ELF-1 (cell line): Measurements from ENCODE around the gene KLKB1.

Experiments
- DNase-seq: peaks from one replicate; pipeline ENCODE4 v3.0.0-alpha.2; 2016; ENCODE audit warnings: low read depth, low spot score

The KLKB1 gene

DNA sequence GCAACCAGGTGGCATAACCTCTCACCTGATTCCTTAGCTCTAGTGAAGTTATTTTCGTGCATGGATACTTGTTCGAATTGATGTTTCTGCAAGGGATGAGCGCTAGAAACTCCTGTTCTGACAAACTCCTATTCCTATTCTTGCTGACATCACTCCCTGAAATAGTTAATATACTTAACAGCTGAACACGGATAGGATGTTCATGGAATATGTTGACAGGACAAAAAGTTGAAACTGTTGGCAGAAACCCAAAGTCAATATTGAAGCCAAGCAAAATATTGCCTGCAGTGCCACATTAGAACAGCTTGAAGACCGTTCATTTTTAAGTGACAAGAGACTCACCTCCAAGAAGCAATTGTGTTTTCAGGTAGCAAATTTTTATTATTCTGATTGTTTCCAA lies at the start of gene KLKB1:
TSS of gene KLKB1 (plus strand) at position 287 of the 400 bp plus-strand sequence. CDS start 689 bp downstream, outside the sequence.
- DNase-seq: no peak

DNA sequence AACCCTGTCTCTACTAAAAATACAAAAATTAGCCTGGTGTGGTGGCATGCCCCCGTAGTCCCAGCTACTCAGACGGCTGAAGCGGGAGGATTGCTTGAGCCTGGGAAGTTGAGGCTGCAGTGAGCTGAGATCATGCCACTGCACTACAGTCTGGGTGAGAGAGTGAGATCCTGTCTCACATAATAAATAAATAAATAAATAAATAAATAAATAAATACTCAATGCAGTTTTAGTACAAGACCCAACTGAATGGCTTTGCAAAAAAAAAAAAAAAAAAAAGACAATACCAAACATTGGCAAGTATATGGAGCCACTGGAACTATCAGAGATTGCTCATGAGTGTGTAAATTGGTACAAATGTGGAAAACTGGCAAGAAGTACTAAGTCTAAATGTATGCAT lies 39.2 kb upstream of the KLKB1 start:
- DNase-seq: no peak

DNA sequence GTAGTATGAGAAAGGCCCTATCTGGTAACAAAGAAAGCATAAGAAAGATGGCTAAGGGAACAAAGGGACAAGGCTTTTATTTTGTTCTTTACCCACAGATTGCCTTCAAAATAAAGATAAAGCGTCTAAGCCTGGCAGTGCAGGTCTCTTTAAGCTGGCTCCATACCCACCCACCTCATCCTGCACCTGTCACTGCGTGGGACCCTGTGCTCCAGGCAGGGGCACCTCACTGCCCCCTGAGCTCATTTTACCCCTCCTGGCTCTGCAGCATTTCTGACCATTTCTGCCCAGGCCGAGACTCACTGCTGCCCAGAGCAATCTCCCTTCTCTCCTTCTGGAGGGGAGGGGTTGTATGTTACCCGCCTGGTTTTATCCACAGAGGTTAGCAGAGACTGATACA lies 37.7 kb upstream of the KLKB1 start:
- DNase-seq: no peak

DNA sequence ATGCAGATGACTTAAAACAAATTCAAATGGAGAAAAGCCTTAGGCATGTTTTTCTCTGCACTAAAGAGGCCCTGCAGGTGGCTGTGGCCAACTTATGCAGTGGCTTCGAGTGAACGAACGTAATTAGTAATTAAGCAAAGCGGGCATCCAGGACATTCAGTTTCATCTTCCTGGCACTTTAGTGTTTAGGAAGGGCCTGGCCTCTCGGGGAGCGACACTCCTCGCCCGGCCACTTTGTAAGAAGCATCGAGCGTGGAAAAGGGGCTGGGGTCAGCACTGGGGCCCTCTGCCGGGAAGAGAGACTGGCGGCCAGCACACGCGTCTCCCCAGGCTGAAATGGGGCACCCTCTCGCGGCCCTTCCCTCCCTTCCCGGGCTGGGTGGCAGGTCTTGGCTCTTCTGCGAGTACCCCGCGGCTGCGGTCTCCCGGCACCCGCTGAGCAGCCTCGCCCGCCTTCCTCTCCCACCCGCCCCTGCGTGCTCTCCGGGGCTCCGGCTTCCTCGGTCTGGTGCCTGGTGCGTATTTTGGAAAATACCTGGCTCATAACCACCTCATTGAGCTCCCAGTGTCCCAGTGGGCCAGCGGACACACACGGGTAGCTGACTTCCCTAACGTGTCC lies 36.6 kb upstream of the KLKB1 start:
- peak; percentile 56 for DNase-seq

DNA sequence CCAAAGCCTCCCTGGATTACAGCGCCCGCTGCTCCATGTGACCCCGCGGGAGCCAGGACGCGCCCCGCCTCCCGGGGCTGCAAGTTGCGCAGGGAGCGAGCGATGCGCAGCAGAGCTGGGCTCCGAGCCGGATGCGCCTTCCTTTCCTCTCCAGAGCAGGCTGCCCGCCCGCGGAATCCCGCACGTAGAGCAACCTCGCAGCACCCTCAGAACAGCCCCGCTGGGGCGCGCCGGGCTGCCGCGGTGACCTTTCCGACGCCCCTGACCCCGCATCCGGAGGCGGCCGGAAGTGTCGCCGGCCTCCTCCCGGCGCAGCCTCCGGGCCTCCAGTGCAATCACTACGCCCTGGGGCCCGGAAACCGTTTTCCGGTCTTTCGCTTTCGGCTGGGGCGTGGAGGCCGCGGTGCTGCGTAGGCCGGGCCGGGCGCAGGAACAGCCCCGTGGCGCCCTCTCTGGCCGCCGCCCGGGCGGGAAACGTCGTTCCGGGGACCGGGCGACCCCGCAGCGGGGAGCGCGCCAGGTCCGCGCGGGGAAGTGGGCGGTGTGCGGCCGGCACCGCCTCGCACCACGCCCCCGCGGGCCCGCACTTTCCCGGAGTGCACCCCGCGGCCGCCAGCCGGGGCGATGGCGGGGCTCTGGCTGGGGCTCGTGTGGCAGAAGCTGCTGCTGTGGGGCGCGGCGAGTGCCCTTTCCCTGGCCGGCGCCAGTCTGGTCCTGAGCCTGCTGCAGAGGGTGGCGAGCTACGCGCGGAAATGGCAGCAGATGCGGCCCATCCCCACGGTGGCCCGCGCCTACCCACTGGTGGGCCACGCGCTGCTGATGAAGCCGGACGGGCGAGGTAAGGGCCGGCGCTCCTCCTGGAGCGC lies 35.9 kb upstream of the KLKB1 start, which contains the start of gene CYP4V2:
TSS of gene CYP4V2 (plus strand) at position 368 of the 866 bp plus-strand sequence. CDS start at position 625, 257 bp downstream.
- DNase-seq: peak; percentile 83

DNA sequence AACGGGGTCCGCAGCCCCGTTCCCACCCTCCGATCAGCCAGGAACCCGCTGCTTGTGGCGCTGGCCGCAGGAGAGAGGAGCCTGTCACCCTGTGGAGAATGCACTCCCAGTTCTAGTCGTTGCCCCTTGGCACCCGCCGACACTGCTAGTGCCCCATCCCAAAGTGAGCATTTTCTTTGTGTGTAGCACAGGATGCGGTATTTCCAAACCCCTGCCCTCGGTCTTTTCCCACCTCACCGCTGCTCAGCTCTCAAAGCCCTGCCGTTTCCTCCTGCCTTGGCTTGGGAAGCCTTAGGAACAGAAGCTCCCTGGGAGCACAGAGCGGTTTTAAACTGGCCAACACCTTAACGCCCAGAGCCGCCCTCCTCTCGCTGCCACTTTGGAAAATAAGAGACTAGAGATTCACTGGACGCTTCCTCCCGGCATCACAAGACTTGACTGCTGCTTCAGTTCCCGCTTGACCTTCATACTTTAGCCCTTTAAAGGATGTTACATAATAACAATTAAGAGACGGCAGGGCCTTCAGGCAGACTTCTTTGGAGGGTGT lies 35.2 kb upstream of the KLKB1 start:
- DNase-seq: peak; percentile 72

DNA sequence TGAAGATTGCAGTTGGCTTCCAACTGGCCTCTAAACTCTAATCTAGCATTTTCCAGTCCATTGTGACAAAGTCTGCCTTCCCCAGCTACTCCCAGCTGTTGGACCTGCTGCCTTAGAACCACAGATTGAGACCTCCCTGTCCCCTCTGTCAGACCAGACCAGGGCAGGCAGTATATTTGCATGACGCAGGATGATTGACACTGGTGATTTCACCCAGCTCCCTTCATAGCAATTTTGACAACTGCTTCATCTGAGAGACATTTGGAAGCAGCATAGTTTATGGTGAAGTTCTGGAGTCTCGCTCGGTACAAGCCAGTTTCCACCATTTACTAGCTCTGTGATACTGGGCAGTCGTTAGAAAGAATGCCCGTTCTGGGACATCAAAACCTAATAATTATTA lies 33.5 kb upstream of the KLKB1 start:
- DNase-seq: no peak

DNA sequence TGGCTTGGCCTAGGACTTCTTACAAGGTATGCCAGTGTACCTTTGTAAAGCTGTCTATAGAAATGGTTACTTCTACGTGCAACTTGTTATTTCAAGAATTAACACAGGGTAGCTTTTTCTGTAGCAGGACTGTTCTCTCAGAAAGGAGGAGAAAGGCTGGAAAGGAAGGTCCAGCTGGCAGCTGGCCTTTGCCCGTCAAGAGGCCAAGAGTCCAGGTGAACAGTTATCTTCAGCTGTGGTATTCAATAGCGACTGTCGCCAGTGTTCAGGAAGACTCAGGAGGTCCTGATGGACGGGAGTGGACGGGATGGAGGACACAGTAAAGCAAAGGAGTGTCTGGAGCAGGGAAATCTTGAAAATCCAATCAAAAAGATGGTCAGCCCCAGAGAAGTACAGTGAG lies 31.2 kb upstream of the KLKB1 start:
- DNase-seq: no peak

DNA sequence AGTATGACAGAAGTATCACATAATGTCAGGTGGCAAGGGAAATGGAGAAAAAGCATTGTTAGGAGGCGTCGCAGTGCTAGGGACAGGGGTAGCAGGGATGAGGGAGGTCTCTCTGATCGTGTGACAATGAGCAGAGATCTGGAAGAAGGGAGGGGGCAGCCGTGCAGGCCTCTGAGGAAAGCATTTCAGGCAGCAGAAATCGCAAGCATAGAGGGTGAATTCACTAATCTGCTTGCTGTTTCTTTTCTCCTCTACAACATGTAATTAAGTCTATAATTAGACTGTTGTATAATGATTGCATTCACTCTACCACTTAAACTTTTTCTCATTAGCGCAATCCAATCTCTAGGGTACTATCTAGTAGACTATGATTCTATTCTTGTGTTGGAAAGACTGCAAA lies 26.8 kb upstream of the KLKB1 start:
- no peak for DNase-seq

DNA sequence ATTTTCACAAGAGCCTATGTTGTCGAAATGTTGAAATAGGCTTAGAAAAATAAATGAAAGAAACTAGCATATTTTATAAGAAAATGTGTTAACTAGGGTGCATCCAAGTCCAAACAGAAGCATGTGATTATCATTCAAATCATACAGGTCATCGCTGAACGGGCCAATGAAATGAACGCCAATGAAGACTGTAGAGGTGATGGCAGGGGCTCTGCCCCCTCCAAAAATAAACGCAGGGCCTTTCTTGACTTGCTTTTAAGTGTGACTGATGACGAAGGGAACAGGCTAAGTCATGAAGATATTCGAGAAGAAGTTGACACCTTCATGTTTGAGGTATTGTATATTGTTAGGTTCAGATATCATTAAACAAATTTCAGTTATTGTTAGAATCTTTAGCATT lies 26.3 kb upstream of the KLKB1 start:
- no peak for DNase-seq

DNA sequence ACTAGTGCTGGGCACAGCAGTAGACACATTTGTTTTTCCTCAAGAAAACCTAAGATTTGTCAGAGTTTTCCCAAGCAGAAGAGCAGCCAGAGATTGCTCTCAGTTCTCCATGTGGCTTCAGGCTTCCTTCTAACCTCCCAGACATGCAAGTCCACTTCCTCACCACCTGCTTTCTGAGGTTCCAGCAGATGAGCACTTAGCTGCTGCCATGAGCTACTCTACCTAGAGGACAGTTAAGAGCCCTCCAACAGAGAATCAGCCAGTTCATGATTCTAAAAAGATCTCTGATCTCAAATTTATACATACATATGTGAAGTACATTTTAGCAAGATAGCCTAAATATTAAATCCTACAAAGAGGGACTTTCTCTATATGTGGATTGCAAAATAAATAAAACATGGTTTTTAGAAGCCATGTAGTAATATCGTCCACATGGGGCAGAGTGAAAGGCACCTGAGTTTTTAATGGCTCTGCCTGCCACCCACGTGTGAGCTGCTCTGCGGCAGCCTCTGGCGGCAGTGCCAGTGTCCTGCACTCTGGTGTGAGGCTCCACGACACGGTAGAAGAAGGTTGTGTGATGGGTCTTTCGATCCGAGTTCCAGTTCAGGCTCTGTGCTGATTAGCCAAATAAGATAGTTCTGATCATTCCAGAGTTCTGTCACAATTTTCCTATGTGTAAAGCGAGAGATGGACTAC lies 25.6 kb upstream of the KLKB1 start:
- DNase-seq: peak; percentile 37

DNA sequence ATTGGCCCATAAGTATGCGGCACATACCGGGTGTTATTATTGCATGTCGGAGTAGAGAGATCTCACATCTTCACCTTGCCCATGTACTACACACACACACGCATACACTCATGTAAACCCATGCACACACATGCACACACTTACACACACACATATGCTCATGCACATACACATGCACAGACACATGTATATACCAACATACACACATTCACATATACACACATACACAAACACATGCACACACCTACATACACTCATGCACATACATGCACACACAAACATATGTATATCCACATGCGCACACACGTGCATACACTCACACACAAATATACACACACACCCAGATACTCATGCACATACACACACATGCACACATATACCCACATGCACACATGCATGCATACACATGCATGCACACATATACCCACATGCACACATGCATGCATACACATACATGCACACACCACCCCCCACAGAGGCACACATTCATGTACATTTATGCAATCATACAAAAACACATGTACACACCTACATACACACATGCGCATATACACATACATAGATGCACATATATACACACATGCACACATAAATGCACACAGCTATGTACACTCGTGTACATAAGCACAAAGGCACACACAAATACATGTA lies 24.7 kb upstream of the KLKB1 start:
- DNase-seq: no peak

DNA sequence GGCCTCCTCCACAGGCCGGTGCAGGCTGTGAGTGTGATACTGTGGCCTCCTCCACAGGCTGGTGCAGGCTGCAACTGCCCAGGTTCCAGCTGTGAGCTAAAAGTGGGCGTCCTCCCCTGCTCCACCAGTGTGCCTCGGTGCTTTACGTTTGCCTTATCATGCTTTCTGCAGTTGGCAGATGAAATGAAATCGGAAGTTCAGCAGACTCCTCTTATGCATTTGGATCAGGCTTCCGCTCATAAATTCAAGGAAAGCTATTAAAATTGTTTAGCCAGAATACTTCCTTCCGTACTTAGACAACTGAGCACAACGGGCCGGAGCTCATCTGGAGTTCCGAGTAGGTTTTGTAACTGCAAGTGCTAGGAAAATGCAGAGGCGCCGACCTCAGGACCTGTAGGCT lies 23.9 kb upstream of the KLKB1 start:
- DNase-seq: no peak

DNA sequence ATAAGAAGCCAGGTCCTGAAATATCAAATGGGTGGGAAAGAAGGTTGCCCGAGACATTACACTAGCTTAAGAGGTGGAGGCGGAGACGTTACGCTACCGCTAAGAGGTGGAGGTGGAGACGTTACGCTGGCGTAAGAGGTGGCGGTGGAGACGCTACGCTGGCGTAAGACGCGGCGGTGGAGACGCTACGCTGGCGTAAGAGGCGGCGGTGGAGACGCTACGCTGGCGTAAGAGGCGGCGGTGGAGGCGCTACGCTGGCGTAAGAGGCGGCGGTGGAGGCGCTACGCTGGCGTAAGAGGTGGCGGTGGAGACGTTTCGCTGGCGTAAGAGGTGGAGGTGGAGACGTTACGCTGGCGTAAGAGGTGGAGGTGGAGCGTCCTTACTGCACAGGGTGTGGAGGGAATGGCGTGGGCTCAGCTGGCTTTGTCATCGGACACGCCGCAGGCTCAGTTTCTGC lies 23.2 kb upstream of the KLKB1 start:
- DNase-seq: peak; percentile 85

DNA sequence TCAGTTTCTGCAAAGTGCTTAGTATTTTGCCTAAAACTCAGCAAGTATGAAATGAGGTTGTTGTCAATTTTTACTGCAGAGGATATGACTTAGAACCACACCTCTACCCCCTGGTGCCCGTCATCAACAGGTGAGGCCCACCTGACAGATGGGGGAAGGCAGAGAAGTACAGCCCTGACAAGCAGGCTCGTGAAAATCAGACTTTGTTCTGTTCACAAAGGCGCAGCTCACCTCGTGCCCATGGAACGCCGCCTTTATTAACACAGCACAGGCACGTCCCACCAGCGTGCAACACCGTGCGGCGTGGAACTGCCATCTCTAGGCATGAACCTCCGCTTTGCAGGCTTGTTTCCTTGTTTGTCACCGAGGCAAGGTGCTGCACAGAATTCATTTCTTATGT lies 22.6 kb upstream of the KLKB1 start:
- DNase-seq: no peak

DNA sequence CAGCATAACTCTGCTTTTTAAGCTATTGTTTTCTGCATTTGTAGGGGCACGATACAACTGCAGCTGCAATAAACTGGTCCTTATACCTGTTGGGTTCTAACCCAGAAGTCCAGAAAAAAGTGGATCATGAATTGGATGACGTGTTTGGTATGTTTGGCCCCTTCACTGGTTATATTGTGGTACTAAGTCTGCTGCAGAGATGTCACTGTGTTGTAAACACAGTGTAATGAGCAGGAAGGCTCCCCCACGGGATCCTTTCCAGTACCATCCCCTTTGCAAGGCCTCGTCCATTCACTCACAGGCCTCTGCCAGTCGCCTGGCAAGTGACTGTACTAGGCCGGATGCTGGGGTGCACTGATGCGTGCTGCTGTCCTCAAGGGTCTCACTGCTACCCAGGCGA lies 22.2 kb upstream of the KLKB1 start:
- no peak for DNase-seq

DNA sequence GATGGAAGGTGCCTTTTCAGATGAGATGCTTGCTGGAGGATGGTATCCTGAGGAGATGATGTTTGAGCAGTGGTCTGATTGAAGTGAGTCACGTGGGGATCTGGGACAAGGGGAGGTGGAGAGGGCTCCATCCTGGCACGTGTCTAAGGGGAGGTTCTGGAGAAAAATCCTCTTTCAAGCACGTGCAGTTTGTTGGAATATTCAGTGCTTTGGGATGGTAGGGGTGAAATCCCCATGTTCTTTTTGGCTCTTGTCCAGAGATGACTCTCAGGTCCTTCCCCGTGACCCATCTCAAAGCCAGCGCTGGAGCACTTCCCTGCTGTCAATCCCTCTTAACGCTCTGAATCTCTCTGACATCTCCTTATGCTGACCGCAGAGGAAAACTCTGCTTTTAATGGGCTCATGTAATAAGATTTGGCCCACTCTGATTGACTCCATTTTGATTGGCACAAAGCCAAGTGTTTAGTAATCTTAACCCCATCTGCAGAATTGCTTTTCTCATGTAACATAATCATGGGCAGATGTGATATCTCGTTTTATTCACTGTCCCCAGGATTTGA lies 10.8 kb upstream of the KLKB1 start:
- DNase-seq: no peak

DNA sequence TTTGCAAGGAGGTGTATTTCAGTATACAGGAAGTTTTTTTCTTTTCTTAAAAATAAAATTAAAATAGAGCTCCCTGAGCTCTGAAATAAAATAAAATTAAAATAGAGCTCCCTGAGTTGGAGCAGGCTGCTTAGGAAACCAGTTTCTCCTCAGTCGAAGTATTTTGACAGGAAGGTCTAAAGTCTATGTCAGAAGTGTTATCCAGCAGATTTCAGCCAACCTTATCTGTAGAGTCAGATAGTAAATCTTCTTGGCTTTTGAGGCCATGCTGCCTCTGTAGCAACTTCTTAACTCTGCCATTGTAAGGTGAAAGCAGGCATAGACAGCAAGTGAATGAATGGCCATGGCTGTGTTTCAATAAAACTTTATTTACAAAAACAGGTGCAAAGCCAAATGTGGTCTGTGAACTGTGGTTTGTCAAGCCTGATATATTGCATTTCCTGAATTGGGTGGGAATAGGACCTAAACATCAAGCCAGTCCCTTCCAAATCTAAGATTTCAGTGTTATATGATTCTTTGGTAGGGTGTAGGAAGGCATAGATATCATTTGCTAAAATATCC lies 9.5 kb upstream of the KLKB1 start:
- no peak for DNase-seq

DNA sequence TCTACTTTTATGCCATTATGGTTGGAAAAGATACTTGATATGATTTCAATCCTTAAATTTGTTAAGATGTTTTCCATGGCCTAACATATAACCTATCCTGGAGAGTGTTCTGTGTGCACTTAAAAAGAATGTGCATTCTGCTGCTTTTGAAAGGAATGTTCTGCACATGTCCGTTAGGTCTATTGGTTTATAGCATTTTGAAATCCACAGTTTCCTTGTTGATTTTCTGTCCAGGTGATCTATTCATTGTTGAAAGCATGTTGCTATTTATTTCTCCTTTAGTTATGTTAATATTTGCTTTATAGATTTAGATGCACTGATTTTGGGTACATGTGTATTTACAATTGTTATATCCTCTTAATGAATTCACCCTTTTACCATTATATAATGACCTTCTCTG lies 5.7 kb upstream of the KLKB1 start:
- DNase-seq: no peak

DNA sequence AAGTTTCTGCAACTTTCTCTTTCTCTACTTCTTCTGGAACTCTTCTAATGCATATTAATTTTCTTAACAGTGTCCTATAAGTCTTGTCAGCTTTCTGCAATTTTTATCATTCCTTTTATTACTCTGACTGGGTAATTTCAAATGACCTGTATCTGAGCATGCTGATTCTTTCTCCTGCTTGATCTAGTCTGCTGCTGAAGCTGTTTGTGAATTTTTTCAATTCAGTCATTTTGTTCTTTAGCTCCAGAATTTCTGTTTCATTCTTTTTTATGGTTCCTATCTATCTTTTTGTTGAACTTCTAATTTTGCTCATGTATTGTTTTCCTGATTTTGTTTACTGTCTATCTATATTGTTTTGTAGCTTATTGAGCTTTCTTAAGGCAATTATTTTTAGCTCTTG lies 1.5 kb upstream of the KLKB1 start:
- DNase-seq: no peak
